GM21367 (cell line): ENCODE measurements around the gene LTBP4.
A peak's percentile ranks its signal among the peaks of the same experiment; 100 is the strongest.

Experiments
- ATAC-seq: cut with Tn5 transposase; IDR thresholded peaks from one replicate; pipeline ENCODE4 v1.9.1; 2021; ENCODE audit not compliant: unreplicated experiment

The LTBP4 gene

GRCh38 chr19:40592170-40592569, 9.0 kb upstream of the LTBP4 start:
- ATAC-seq: no peak

GRCh38 chr19:40594255-40594654, 6.9 kb upstream of the LTBP4 start:
- no peak for ATAC-seq

GRCh38 chr19:40594657-40595091, 6.5 kb upstream of the LTBP4 start:
- no peak for ATAC-seq

- ATAC-seq: no peak
These were observed 4.4 kb upstream of the LTBP4 start for GRCh38 chr19:40596608-40597328.

- ATAC-seq: no peak
These were observed 3.8 kb upstream of the LTBP4 start for GRCh38 chr19:40597329-40597838.

- ATAC-seq: no peak
These were observed 2.9 kb upstream of the LTBP4 start for GRCh38 chr19:40598121-40598917.

GRCh38 chr19:40598918-40599307, 2.3 kb upstream of the LTBP4 start:
- no peak for ATAC-seq

GRCh38 chr19:40599331-40599901, 1.8 kb upstream of the LTBP4 start:
- ATAC-seq: no peak

- ATAC-seq: no peak
These were observed 1.1 kb upstream of the LTBP4 start for GRCh38 chr19:40599902-40600569.

- no peak for ATAC-seq
These were observed 517 bp upstream of the LTBP4 start for GRCh38 chr19:40600570-40601133.

GRCh38 chr19:40603071-40603388, 1.9 kb downstream of the LTBP4 start:
- no peak for ATAC-seq

- ATAC-seq: peak; percentile 51
These were observed 2.4 kb downstream of the LTBP4 start for GRCh38 chr19:40603389-40604170.

- ATAC-seq: no peak
These were observed 3.0 kb downstream of the LTBP4 start for GRCh38 chr19:40604171-40604646.

GRCh38 chr19:40604647-40605215, 3.6 kb downstream of the LTBP4 start:
- ATAC-seq: no peak

- ATAC-seq: no peak
These were observed 4.2 kb downstream of the LTBP4 start for GRCh38 chr19:40605216-40605971.

GRCh38 chr19:40607311-40608239, 6.4 kb downstream of the LTBP4 start:
- ATAC-seq: no peak

- ATAC-seq: no peak
These were observed 7.1 kb downstream of the LTBP4 start for GRCh38 chr19:40608240-40608621.

GRCh38 chr19:40608957-40609356, 7.8 kb downstream of the LTBP4 start:
- no peak for ATAC-seq
